SK-N-SH (cell line): ENCODE data around the gene NUTF2. TPM values are rescaled to one million over a fixed set of nuclear protein-coding genes. Genes with fewer than 3 reads are reported as not detected.
A peak's percentile ranks its signal among the peaks of the same experiment; 100 is the strongest.

Experiments
- CTCF ChIA-PET: fragments of 300-600, 350-600 bp; formaldehyde crosslinking; extraction: SDS; loops from one replicate; lab custom pipeline; 2021; lab: Yijun Ruan, JAX
- POLR2A ChIA-PET: fragments of 350-600 bp; sonication (Branson Sonifier 250); formaldehyde crosslinking; extraction: SDS; loops from one replicate; lab custom pipeline; 2020; ENCODE audit warnings: antibody characterized with exemption, inconsistent platforms; lab: Yijun Ruan, JAX
- DNase-seq: peaks from one replicate; pipeline ENCODE4 v3.0.0; 2012
- H2AFZ ChIP-seq: fragments of 200-600 bp; sonication (generic); 2 replicates; pipeline ENCODE4 v1.8.1; 2016; ENCODE audit warnings: antibody characterized with exemption, mild to moderate bottlenecking, low read depth
- H3F3A ChIP-seq: fragments of 200-600 bp; sonication (generic); replicated peaks from 2 replicates; pipeline ENCODE3; 2016; ENCODE audit warnings: antibody characterized with exemption, mild to moderate bottlenecking; ENCODE audit not compliant: insufficient read depth
- H3K27ac ChIP-seq, 2 experiments: fragments of 200-500 bp in 1 of 2; fragments of 200-600 bp in 1 of 2; sonication (Bioruptor generic) in 1 of 2; sonication (generic), shearing (Covaris generic) in 1 of 2; 2 replicates each; pipeline versions ENCODE4 v1.5.1 to v1.6.1; 2014 to 2016; ENCODE audit warnings: low read depth in 2 of 2, inconsistent platforms in 1 of 2, low read length in 1 of 2, mild to moderate bottlenecking in 1 of 2, mixed read lengths in 1 of 2
- H3K27me3 ChIP-seq: fragments of 200-600 bp; sonication (generic), shearing (Covaris generic); 2 replicates; pipeline ENCODE4 v1.6.1; 2016; ENCODE audit warnings: mixed run types; ENCODE audit not compliant: insufficient read depth
- H3K36me3 ChIP-seq, 2 experiments: fragments of 200-500 bp in 1 of 2; fragments of 200-600 bp in 1 of 2; sonication (Bioruptor generic) in 1 of 2; sonication (generic) in 1 of 2; replicated peaks in 1 of 2; 2 replicates each; pipeline versions ENCODE3 to v1.5.1; 2014 to 2016; ENCODE audit warnings: low read length in 1 of 2, mild to moderate bottlenecking in 1 of 2; ENCODE audit not compliant: insufficient read depth in 2 of 2, control insufficient read depth in 1 of 2
- H3K4me1 ChIP-seq, 2 experiments: fragments of 200-500 bp in 1 of 2; fragments of 200-600 bp in 1 of 2; sonication (Bioruptor generic) in 1 of 2; sonication (generic), shearing (Covaris generic) in 1 of 2; 2 replicates each; pipeline versions ENCODE4 v1.5.1 to v1.6.1; 2014 to 2016; ENCODE audit warnings: low read depth in 1 of 2, low read length in 1 of 2, mixed run types in 1 of 2; ENCODE audit not compliant: insufficient read depth in 2 of 2, control insufficient read depth in 1 of 2
- H3K4me2 ChIP-seq: fragments of 200-600 bp; sonication (generic), shearing (Covaris generic); 2 replicates; pipeline ENCODE4 v1.6.1; 2017; ENCODE audit warnings: mixed run types
- H3K4me3 ChIP-seq, 2 experiments: fragments of 200-500 bp in 1 of 2; fragments of 200-600 bp in 1 of 2; sonication (Bioruptor generic) in 1 of 2; sonication (generic), shearing (Covaris generic) in 1 of 2; 2 replicates each; pipeline versions ENCODE4 v1.5.1 to v1.8.1; 2014 to 2016; ENCODE audit warnings: low read depth in 2 of 2, inconsistent platforms in 1 of 2, low read length in 1 of 2, mild to moderate bottlenecking in 1 of 2, mixed read lengths in 1 of 2, moderate library complexity in 1 of 2
- H3K79me2 ChIP-seq: fragments of 200-600 bp; sonication (generic); 2 replicates; pipeline ENCODE4 v1.8.1; 2017; ENCODE audit warnings: mild to moderate bottlenecking; ENCODE audit not compliant: insufficient read depth
- H3K9ac ChIP-seq: fragments of 200-600 bp; sonication (generic); 2 replicates; pipeline ENCODE4 v1.6.1; 2017; ENCODE audit warnings: mixed run types
- H3K9me2 ChIP-seq: fragments of 200-600 bp; sonication (generic); 2 replicates; pipeline ENCODE4 v1.6.1; 2017; ENCODE audit warnings: mixed run types
- H3K9me3 ChIP-seq: fragments of 200-600 bp; sonication (generic); 2 replicates; pipeline ENCODE4 v1.6.1; 2017; ENCODE audit warnings: mixed run types, mild to moderate bottlenecking, moderate library complexity
- H4K20me1 ChIP-seq: fragments of 200-600 bp; sonication (generic); 2 replicates; pipeline ENCODE4 v1.6.1; 2017; ENCODE audit warnings: mild to moderate bottlenecking, mixed run types; ENCODE audit not compliant: insufficient read depth
- CHD2 ChIP-seq: fragments of 150-350 bp; IDR thresholded peaks from 2 replicates; pipeline ENCODE4 v1.6.1; 2018; ENCODE audit warnings: low read length; ENCODE audit not compliant: partially characterized antibody
- ELF1 ChIP-seq: IDR thresholded peaks from 2 replicates; pipeline ENCODE4 v1.4.0; 2012
- GABPA ChIP-seq: IDR thresholded peaks from 2 replicates; pipeline ENCODE4 v1.4.0; 2012; ENCODE audit warnings: low read depth, mild to moderate bottlenecking
- GATA2 ChIP-seq: sonication (generic); formaldehyde crosslinking; IDR thresholded peaks from 2 replicates; pipeline ENCODE4 v1.5.0; 2020; ENCODE audit warnings: mild to moderate bottlenecking, missing genetic modification reagents
- JUND ChIP-seq: IDR thresholded peaks from 2 replicates; pipeline ENCODE4 v1.4.0; 2012
- NFIC ChIP-seq: IDR thresholded peaks from 2 replicates; pipeline ENCODE4 v1.4.0; 2012; ENCODE audit warnings: borderline replicate concordance
- PBX3 ChIP-seq: IDR thresholded peaks from 2 replicates; pipeline ENCODE4; 2012
- POLR2AphosphoS5 ChIP-seq: IDR thresholded peaks from 2 replicates; pipeline ENCODE4 v1.6.1; 2012; ENCODE audit warnings: low read depth, low read length
- TAF1 ChIP-seq: IDR thresholded peaks from 2 replicates; pipeline ENCODE4 v1.6.1; 2012; ENCODE audit warnings: low read depth, mild to moderate bottlenecking, low read length, moderate library complexity, borderline replicate concordance
- TEAD4 ChIP-seq: IDR thresholded peaks from 2 replicates; pipeline ENCODE4 v1.4.0; 2012; ENCODE audit warnings: mild to moderate bottlenecking, borderline replicate concordance; ENCODE audit not compliant: insufficient read depth
- USF1 ChIP-seq: IDR thresholded peaks from 2 replicates; pipeline ENCODE4 v1.4.0; 2012; ENCODE audit warnings: low read depth, borderline replicate concordance
- USF2 ChIP-seq: fragments of 150-350 bp; IDR thresholded peaks from 2 replicates; pipeline ENCODE4 v1.6.1; 2017; ENCODE audit warnings: antibody characterized with exemption, low read length, low read depth, borderline replicate concordance
- YY1 ChIP-seq: IDR thresholded peaks from 2 replicates; pipeline ENCODE4 v1.4.0; 2012; ENCODE audit warnings: low read depth, mild to moderate bottlenecking
- whole genome bisulfite sequencing: methylation state at CpG from one replicate; pipeline ENCODE4 v1.1.6; 2017; ENCODE audit warnings: low lambda C conversion rate; 5-methylcytosine and 5-hydroxymethylcytosine counted together
- polyA plus RNA-seq, 3 experiments: library from polyadenylated mRNA; depleted of rRNA; stranded (reverse); fragments of >200 nt; gene quantifications; 2 replicates each; pipeline ENCODE4 v1.2.3, GENCODE V29; 2012

Gene NUTF2
- polyA plus RNA-seq, 1 of the 3 experiments (the other 2 are of a cell fraction): 449 TPM

GRCh38 chr16:67888331-67888730 lies 41.6 kb downstream of the NUTF2 start:
- no peak overlapping the region for H3K4me3 ChIP-seq
- H3K27ac ChIP-seq: no peak overlapping the region
- H3K9ac ChIP-seq: no peak overlapping the region
- no peaks in the 10 kb centered on the region for H3K9me2 ChIP-seq
- DNase-seq: no peak
- peaks cover 12% of the 10 kb centered on the region for H4K20me1 ChIP-seq
- H3K27me3 ChIP-seq: no peaks in the 10 kb centered on the region
- H3K79me2 ChIP-seq: peaks cover 1% of the 10 kb centered on the region
- 88% methylated on average over 2 of the region's 3 CpGs for WGBS
- no peak overlapping the region for H3K4me2 ChIP-seq
- H3K36me3 ChIP-seq: peaks cover under 1 to 16% of the 10 kb centered on the region in 2 experiments
- H3K9me3 ChIP-seq: no peaks in the 10 kb centered on the region
- POLR2A ChIA-PET: interaction anchor here (1.0 kb wide), 1 partner anchor 54 kb away, joined by 4 read pairs; no protein-coding TSS in a partner anchor
- H3F3A ChIP-seq: peaks cover 12% of the 10 kb centered on the region
- TF ChIP-seq USF1 (no peak), ELF1 (no peak), YY1 (no peak), GATA2 (CRISPR knock-in tag) (no peak), USF2 (no peak), JUND (no peak), PBX3 (no peak)
- no peak overlapping the region for H2AFZ ChIP-seq
- H3K4me1 ChIP-seq: peaks cover 11 to 13% of the 10 kb centered on the region in 2 experiments; a peak in 2 of 4 replicates
- CTCF ChIA-PET: interaction anchor here (1.5 to 22.4 kb wide), 2 partner anchors 43 to 72 kb away, joined by 8 to 564 read pairs; partner anchors contain the start of genes CTRL, LCAT and PSMB10

- CTCF ChIA-PET: interaction anchor here (0.9 to 22.4 kb wide), 6 partner anchors 9 to 76 kb away, joined by 3 to 564 read pairs (median 4); partner anchors contain the start of genes CTRL, LCAT, NUTF2 and PSMB10
- POLR2A ChIA-PET: interaction anchor here (1.0 kb wide), 1 partner anchor 11 kb away, joined by 3 read pairs; no protein-coding TSS in a partner anchor
- no peaks in the 10 kb centered on the region for H3K27me3 ChIP-seq
- WGBS: 60% methylated on average over 5 of the region's 5 CpGs
- no peaks in the 10 kb centered on the region for H3K9me2 ChIP-seq
- no peak for TF ChIP-seq GABPA
- TF ChIP-seq POLR2AphosphoS5: no peak
- TF ChIP-seq TEAD4: no peak
- TF ChIP-seq TAF1: no peak
- no peak for TF ChIP-seq YY1
- no peak for TF ChIP-seq USF1
- no peak for TF ChIP-seq CHD2
- TF ChIP-seq NFIC: no peak
- H3K4me1 ChIP-seq: peaks cover 10 to 11% of the 10 kb centered on the region in 2 experiments; a peak in 2 of 4 replicates
- H3K36me3 ChIP-seq: no peaks in the 10 kb centered on the region
- H3F3A ChIP-seq: no peaks in the 10 kb centered on the region
- peak overlapping the region; percentile 63 for H3K9ac ChIP-seq
- DNase-seq: no peak
- H4K20me1 ChIP-seq: peaks cover 2% of the 10 kb centered on the region; the same call in 1 of the 2 replicates
- H3K79me2 ChIP-seq: peaks cover 42% of the 10 kb centered on the region
- H3K4me3 ChIP-seq: peak overlapping the region; percentile 46 to 70
- peak overlapping the region; percentile 82 for H3K4me2 ChIP-seq
- H2AFZ ChIP-seq: peak overlapping the region; percentile 81
- H3K27ac ChIP-seq: peak overlapping the region; percentile 42 to 56; a peak in 3 of 4 replicates
- H3K9me3 ChIP-seq: no peaks in the 10 kb centered on the region
Observed at GRCh38 chr16:67892375-67892774, 45.6 kb downstream of the NUTF2 start.
